Type B pancreatic cell (in vitro differentiated cells): Measurements from ENCODE around the gene SMARCD2. TPM values are rescaled to one million over a fixed set of nuclear protein-coding genes. Genes with fewer than 3 reads are reported as not detected.
"Not testable (repeated sequence)": the region's sequence is repeated elsewhere in the genome, so short reads cannot be mapped to it uniquely, and the experiment has no call there.

Experiments used
- DNase-seq: peaks from one replicate; pipeline ENCODE4 v3.0.0; 2021; ENCODE audit warnings: mixed read lengths; ENCODE audit not compliant: unreplicated experiment; ENCODE audit errors: extremely low spot score
- H3K27ac Mint-ChIP-seq: 2 replicates; pipeline ENCODE4 v1.8.0; 2021; ENCODE audit warnings: mild to moderate bottlenecking, mixed read lengths
- H3K27me3 Mint-ChIP-seq: 2 replicates; pipeline ENCODE4 v1.8.0; 2021; ENCODE audit warnings: mixed read lengths
- H3K36me3 Mint-ChIP-seq: 2 replicates; pipeline ENCODE4 v1.8.0; 2021; ENCODE audit warnings: mixed read lengths
- H3K4me1 Mint-ChIP-seq: one replicate; pipeline ENCODE4 v1.8.0; 2021; ENCODE audit warnings: mixed read lengths; ENCODE audit not compliant: unreplicated experiment
- H3K4me3 Mint-ChIP-seq: 2 replicates; pipeline ENCODE4 v1.8.0; 2021; ENCODE audit warnings: mild to moderate bottlenecking, mixed read lengths
- H3K9me3 Mint-ChIP-seq: 2 replicates; pipeline ENCODE4 v1.8.0; 2021; ENCODE audit warnings: mixed read lengths
- total RNA-seq: library from RNA; stranded (reverse); gene quantifications from 2 replicates; pipeline ENCODE4 v1.2.1, GENCODE V29; 2021; ENCODE audit warnings: low replicate concordance
- TF ChIP-seq, protein P1 (sequence below): fragments of 200-600 bp; sonication (generic); conservative IDR thresholded peaks from 2 replicates; pipeline ENCODE4 v1.5.0; 2021; ENCODE audit warnings: antibody characterized with exemption, mild to moderate bottlenecking

Gene SMARCD2
- total RNA-seq, 1 donor from 2014 or later = 64.8 TPM

DNA sequence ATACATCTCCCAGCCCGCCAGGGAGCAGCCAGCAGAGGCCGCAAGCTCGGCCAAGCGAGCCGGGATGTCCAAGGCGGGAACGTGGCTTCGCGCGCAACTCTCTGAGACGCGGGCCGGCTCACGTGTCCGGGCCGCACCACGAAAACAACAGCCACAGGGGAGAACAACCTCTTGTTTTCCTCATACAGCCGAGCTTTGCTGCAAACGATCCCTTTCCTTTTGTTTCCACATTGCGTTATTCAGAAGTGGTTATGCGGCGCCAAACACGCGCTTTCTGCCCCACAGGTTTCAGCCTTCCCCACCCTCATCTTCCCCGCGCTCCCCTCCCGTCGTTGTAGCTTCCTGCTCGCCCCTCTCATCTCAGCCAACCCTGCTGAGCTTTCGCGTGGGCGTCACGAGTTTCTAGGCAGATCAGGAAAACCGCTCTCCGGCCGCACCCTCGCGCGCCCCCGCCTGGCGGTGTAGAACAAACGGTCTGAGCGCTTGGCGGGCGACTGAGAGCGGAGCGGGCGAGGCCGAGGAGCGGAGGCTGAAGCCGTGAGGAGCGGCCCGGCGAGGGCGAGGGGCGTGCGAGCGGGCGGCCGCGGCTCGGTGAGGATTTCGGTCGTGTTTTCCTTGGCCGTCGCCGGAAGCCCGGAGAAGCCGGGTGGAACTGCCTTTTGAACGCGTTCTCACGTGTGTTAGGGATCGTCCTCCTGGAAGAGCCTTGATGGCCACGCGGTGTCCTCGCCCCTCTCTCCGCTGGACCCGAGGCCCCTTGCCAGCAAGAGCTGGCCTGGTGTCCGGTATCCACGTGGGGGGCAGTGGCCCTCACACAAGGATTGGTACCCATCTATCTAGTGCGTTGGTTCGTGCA lies 6.6 kb upstream of the SMARCD2 start:
- peaks cover 8% of the 10 kb centered on the region for H3K4me1 Mint-ChIP-seq
- peaks cover 4% of the 10 kb centered on the region for H3K9me3 Mint-ChIP-seq
- H3K36me3 Mint-ChIP-seq = peaks cover 9% of the 10 kb centered on the region
- H3K4me3 Mint-ChIP-seq = peak overlapping the region; percentile 83
- peak; percentile 83 for DNase-seq
- H3K27me3 Mint-ChIP-seq = peaks cover 17% of the 10 kb centered on the region
- TF ChIP-seq, protein P1, sequence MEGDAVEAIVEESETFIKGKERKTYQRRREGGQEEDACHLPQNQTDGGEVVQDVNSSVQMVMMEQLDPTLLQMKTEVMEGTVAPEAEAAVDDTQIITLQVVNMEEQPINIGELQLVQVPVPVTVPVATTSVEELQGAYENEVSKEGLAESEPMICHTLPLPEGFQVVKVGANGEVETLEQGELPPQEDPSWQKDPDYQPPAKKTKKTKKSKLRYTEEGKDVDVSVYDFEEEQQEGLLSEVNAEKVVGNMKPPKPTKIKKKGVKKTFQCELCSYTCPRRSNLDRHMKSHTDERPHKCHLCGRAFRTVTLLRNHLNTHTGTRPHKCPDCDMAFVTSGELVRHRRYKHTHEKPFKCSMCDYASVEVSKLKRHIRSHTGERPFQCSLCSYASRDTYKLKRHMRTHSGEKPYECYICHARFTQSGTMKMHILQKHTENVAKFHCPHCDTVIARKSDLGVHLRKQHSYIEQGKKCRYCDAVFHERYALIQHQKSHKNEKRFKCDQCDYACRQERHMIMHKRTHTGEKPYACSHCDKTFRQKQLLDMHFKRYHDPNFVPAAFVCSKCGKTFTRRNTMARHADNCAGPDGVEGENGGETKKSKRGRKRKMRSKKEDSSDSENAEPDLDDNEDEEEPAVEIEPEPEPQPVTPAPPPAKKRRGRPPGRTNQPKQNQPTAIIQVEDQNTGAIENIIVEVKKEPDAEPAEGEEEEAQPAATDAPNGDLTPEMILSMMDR = peak; percentile 57
- peak overlapping the region; percentile 90 for H3K27ac Mint-ChIP-seq

DNA sequence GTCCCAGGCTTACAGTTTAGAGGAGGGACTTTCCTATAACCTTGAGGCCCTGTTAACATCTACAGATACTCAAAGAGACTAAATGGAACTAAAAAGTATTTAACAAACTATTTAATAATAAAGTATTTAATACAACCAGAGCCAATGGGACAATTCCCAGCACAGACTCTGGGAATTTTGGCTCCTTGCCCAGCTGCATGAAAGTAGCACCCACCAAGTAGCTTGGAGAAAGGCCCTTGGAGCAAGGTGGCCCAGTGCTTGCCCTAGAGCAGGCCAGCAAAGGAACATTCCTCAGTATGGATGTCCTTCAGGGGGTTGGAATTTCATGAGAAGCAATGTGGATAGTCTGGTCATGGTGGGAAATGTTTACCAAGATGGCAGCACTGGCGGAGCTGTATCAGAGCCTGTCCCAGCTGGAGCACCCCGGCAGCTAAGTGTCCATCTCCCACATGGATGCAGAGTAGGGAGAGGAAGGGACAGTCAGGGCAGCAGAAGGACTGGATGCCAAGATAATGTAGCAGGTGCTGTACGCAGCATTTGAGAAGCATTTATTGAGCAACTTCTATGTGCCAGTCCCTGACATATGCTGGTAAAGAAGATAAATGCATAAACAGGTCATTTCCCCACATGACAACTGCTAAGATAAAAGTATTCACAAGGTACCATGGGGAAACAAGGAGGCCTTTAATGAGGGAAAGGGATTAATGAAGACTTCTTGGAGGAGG lies 5.2 kb upstream of the SMARCD2 start:
- H3K4me3 Mint-ChIP-seq = peak overlapping the region; percentile 10
- peaks cover 13% of the 10 kb centered on the region for H3K4me1 Mint-ChIP-seq
- H3K27me3 Mint-ChIP-seq = peaks cover 17% of the 10 kb centered on the region
- no peak overlapping the region for H3K27ac Mint-ChIP-seq
- peaks cover 4% of the 10 kb centered on the region for H3K9me3 Mint-ChIP-seq
- no peak for DNase-seq
- H3K36me3 Mint-ChIP-seq = peaks cover 9% of the 10 kb centered on the region
- TF ChIP-seq, protein P1 = no peak

DNA sequence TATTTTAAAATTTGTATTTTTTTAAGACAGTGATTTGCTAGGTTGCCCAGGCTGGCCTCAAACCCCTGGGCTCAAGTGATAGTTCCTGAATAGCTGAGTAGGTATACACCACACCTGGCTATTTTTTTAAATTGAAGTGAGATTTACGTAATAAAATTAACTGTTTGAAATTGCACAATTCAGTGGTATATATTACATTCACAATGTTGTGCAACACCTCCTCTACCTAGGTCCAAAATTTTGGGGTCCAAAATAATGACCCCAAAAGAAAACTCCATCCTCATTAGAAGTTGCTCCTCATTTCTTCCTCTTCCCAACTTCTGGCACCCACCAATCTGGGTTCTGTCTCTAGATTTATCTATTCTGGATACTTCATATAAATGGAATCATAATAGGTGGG lies 3.0 kb upstream of the SMARCD2 start:
- TF ChIP-seq, protein P1 = no peak
- Mint-ChIP-seq H3K4me1 (peaks cover 22% of the 10 kb centered on the region), H3K27ac (peak overlapping the region; percentile 10), H3K4me3 (peak overlapping the region; percentile 48), H3K36me3 (peaks cover 9% of the 10 kb centered on the region), H3K9me3 (peaks cover 4% of the 10 kb centered on the region), H3K27me3 (peaks cover 14% of the 10 kb centered on the region)
- no peak for DNase-seq

DNA sequence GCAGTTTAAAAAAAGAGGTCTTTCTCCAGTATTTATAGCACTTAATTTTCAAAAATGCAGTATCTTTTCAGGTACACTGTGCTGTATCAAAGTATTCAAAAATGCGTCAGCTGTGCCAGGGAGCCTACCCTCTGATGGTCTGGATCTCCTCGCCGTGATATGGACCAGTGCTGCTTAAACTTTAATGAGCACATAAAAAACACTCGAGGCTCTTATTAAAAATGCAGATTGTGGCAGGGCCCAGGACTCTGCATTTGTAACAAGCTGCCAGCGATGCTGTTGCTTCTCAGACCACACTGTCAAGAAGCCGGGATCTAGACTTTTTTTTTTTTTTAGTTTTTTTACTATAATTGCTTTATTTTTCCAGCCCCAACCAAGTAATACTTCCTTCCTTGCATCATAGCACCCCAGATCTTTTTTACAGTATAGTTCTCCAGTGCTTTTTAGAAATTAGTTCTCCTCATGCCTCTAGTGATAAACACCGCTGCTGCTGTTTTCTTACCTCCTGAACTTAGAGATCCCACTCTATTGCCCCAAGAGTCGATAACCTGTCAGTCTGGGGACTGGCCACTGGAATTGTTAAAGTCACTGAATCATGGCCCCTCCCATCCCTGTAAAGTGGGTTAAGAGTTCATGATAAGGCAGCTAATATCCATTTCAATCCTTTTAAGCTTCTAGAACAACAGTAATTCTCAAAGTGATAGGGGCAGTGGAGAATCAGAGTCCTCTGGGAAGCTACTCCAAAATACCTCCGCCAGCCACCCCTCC lies 1.6 kb upstream of the SMARCD2 start:
- Mint-ChIP-seq H3K27me3 (peaks cover 14% of the 10 kb centered on the region), H3K27ac (peak overlapping the region; percentile 66), H3K4me1 (peaks cover 28% of the 10 kb centered on the region), H3K9me3 (peaks cover 4% of the 10 kb centered on the region), H3K4me3 (peak overlapping the region; percentile 87), H3K36me3 (peaks cover 8% of the 10 kb centered on the region)
- DNase-seq = no peak
- TF ChIP-seq, protein P1 = no peak

DNA sequence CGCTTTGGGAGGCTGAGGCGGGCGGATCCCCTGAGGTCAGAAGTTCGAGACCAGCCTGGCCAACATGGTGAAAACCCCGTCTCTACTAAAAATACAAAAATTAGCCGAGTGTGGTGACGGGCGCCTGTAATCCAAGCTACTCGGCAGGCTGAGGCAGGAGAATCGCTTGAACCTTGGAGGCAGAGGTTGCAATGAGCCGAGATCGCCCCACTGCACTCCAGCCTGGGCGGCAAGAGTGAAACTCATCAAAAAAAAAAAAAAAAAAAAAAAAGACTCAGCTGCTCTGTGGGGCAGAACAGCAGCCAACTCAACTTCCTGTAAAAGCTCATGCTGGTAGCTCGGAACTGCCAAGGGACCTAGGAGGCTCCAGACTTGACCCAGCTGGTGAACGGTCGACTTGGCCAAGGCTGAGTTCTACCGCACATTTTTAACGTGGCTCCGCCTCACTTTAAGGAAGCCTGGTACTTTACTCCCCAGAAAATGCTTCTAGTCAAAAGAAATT lies 953 bp upstream of the SMARCD2 start:
- Mint-ChIP-seq H3K27me3 (peaks cover 11% of the 10 kb centered on the region), H3K4me1 (peaks cover 31% of the 10 kb centered on the region), H3K4me3 (peak overlapping the region; percentile 87), H3K27ac (peak overlapping the region; percentile 86)
- DNase-seq, H3K9me3 Mint-ChIP-seq, H3K36me3 Mint-ChIP-seq: not testable (repeated sequence)
